ENCODE results near the gene MRGPRG. TPM values are rescaled to one million over a fixed set of nuclear protein-coding genes. Genes with fewer than 3 reads are reported as not detected.

The MRGPRG gene
- total and polyA plus RNA-seq, 4 donors, result not detected

DNA sequence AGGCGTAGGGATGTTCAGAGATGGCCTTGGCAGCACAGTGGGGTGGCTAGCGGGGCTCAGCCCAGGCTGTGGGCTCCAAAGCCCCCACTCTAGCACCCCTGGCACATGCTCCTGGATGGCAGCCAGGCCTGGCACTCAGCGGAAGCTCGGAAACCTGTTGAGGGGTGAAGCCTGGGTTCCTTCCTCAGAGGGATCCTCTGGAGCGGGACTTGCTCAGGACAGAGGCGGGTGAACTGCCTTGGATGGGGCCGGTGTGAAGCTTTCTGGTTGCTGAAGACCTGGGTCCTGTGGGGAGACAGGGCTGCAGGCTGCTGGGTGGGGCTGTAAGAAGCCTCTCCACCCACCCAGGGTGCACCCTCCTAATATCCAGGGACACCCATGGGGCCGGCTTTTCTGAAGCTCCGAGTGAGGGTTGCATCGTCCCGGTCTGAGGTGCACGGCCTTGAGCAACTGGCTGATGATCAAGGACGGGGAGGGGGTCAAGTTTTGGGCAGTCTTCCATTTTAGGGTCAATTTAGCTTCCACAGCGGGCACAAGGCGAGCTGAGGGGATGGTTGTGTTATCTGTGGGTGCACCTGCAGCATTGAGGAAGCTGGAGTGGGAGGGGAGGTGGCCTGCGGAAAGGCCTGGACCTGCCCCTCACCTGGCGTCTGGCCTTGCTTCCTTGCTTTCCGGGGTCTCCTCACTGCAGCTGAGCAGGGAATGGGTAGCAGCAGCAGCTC lies 8.4 kb upstream of the MRGPRG start:
- H3K27me3 ChIP-seq (ENCODE audit: control insufficient read depth in 4 of 4, insufficient read depth in 4 of 4, low read length in 3 of 4), result peaks cover 0 to 4% (median 1%) of the 10 kb centered on the region in 4 donors
- peak; percentile 35 for DNase-seq (ENCODE audit: low spot score)
- 90% methylated on average over 18 of the region's 18 CpGs for WGBS

DNA sequence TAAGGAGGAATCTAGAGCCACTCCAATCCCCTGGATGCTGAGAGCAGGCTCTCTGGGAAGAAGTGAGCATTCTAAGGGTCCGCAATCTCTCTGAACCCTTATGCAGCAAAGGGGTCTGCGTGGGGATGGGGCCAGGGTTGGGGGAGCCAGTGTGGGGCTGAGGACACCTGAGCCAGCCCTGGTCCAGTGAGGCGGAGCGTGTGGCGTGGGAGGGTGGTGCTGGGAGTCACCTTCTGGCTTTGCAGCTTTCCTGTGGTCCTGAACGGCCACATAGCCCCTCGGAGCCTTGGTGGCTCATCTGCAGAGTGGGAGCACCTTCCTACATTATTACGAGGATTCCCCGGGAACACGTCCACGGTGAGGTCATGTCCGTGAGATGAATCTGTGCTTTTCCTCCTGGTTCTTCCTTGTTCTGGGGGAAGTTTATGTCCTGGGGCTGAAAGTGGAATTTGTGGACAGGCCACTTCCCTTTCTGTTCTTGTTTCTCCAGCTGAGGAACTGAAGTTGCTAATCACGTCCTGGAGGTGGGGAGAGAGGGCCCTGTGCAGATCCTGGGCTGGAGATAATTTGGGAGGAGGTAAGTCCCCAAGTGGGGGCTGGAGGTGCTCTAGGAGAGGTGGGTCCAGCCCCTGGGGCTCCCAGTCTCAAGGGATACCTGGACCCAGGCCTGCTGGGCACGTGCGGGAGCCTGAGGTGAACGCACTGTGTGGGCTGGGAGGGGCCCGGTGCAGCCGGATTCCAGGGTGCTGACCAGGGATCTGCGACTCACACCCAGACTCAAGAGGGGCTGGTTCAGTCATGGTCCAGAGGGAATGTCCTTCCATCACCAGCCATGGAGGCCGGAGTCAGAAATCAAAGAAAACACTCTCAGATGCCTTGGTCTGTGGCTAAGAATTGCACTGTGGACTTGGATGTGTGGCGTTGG lies 7.5 kb upstream of the MRGPRG start:
- peaks cover 0 to 4% (median 1%) of the 10 kb centered on the region in 4 donors for H3K27me3 ChIP-seq (ENCODE audit: control insufficient read depth in 4 of 4, insufficient read depth in 4 of 4, low read length in 3 of 4)
- no peak overlapping the region for H3K9ac ChIP-seq (ENCODE audit: low read depth in 1 of 2, low read length in 2 of 2)
- TF ChIP-seq GABPA (IDR thresholded peaks at IDR 0.05 in 1 of 2, conservative IDR thresholded peaks at IDR 0.05 in 1 of 2) (no peak), CTCF (IDR thresholded peaks at IDR 0.05; ENCODE audit: low read depth, low read length, missing input control) (no peak), EGR1 (IDR thresholded peaks at IDR 0.05; ENCODE audit: low read depth in 2 of 2) (no peak), FOXA1 (IDR thresholded peaks at IDR 0.05) (no peak)
- TF ChIP-seq, protein P1, sequence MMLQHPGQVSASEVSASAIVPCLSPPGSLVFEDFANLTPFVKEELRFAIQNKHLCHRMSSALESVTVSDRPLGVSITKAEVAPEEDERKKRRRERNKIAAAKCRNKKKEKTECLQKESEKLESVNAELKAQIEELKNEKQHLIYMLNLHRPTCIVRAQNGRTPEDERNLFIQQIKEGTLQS (IDR thresholded peaks at IDR 0.05), result no peak
- no peak overlapping the region for H3K27ac ChIP-seq (ENCODE audit: low read depth in 1 of 2, low read length in 2 of 2)
- H3K9me3 ChIP-seq (ENCODE audit: control insufficient read depth in 4 of 4, low read length in 3 of 4), result no peaks in the 10 kb centered on the region
- no peaks in the 10 kb centered on the region for H3K4me1 ChIP-seq (ENCODE audit: control insufficient read depth in 4 of 4, insufficient read depth in 4 of 4, low read length in 3 of 4)
- H3K4me3 ChIP-seq (ENCODE audit: low read depth in 1 of 3, low read length in 3 of 3), result no peak overlapping the region
- no peaks in the 10 kb centered on the region for H3K36me3 ChIP-seq (ENCODE audit: control insufficient read depth in 4 of 4, insufficient read depth in 3 of 4, low read depth in 1 of 4, low read length in 3 of 4)
- peak; percentile 31 for DNase-seq (ENCODE audit: low spot score)
- WGBS, result 77% methylated on average over 21 of the region's 21 CpGs

More for the DNA sequence above, 8.4 kb upstream of the MRGPRG start:
- no peak overlapping the region for H3K4me3 ChIP-seq (ENCODE audit: low read depth in 1 of 3, low read length in 3 of 3)
- H3K9ac ChIP-seq (ENCODE audit: low read depth in 1 of 2, low read length in 2 of 2), result no peak overlapping the region
- no peaks in the 10 kb centered on the region for H3K36me3 ChIP-seq (ENCODE audit: control insufficient read depth in 4 of 4, insufficient read depth in 3 of 4, low read depth in 1 of 4, low read length in 3 of 4)
- TF ChIP-seq HNF4A (conservative IDR thresholded peaks at IDR 0.05) (no peak), RXRA (IDR thresholded peaks at IDR 0.05) (no peak), ZBTB33 (IDR thresholded peaks at IDR 0.05) (no peak), SP1 (IDR thresholded peaks at IDR 0.05) (no peak), JUND (IDR thresholded peaks at IDR 0.05) (no peak), FOXA2 (IDR thresholded peaks at IDR 0.05) (no peak)
- no peak overlapping the region for H3K27ac ChIP-seq (ENCODE audit: low read depth in 1 of 2, low read length in 2 of 2)
- no peaks in the 10 kb centered on the region for H3K9me3 ChIP-seq (ENCODE audit: control insufficient read depth in 4 of 4, low read length in 3 of 4)
- H3K4me1 ChIP-seq (ENCODE audit: control insufficient read depth in 4 of 4, insufficient read depth in 4 of 4, low read length in 3 of 4), result no peaks in the 10 kb centered on the region
